Type B pancreatic cell (in vitro differentiated cells): Measurements from ENCODE around the gene LIPC. TPM values are rescaled to one million over a fixed set of nuclear protein-coding genes. Genes with fewer than 3 reads are reported as not detected.

ENCODE experiments used
- DNase-seq: peaks from one replicate; pipeline ENCODE4 v3.0.0; 2021; ENCODE audit warnings: mixed read lengths; ENCODE audit not compliant: unreplicated experiment; ENCODE audit errors: extremely low spot score
- H3K27ac Mint-ChIP-seq: 2 replicates; pipeline ENCODE4 v1.8.0; 2021; ENCODE audit warnings: mild to moderate bottlenecking, mixed read lengths
- H3K27me3 Mint-ChIP-seq: 2 replicates; pipeline ENCODE4 v1.8.0; 2021; ENCODE audit warnings: mixed read lengths
- H3K36me3 Mint-ChIP-seq: 2 replicates; pipeline ENCODE4 v1.8.0; 2021; ENCODE audit warnings: mixed read lengths
- H3K4me1 Mint-ChIP-seq: one replicate; pipeline ENCODE4 v1.8.0; 2021; ENCODE audit warnings: mixed read lengths; ENCODE audit not compliant: unreplicated experiment
- H3K4me3 Mint-ChIP-seq: 2 replicates; pipeline ENCODE4 v1.8.0; 2021; ENCODE audit warnings: mild to moderate bottlenecking, mixed read lengths
- H3K9me3 Mint-ChIP-seq: 2 replicates; pipeline ENCODE4 v1.8.0; 2021; ENCODE audit warnings: mixed read lengths
- total RNA-seq: library from RNA; stranded (reverse); gene quantifications from 2 replicates; pipeline ENCODE4 v1.2.1, GENCODE V29; 2021; ENCODE audit warnings: low replicate concordance
- TF ChIP-seq, protein P1 (sequence below): fragments of 200-600 bp; sonication (generic); conservative IDR thresholded peaks from 2 replicates; pipeline ENCODE4 v1.5.0; 2021; ENCODE audit warnings: antibody characterized with exemption, mild to moderate bottlenecking

Gene LIPC
- total RNA-seq, 1 donor from 2014 or later, result 10.9 TPM

DNA sequence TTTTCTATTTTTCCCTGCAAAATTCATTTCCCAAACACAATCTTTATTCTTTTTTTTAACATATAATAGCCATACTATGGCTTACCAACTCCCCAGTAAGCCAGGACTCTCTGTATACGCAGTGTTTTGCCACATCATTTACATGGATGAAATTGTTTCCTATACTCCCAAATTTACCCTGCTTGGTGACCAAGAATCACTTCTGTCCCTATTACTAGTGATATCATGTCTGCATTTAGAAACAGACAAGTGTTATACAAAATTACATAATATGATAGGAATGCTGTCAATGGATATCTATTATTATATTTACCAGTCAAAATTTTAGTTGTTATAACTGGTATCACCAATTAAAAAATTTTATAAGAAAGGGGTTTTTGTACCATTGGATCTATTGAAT lies 77.8 kb downstream of the LIPC start:
- H3K27me3 Mint-ChIP-seq, result no peaks in the 10 kb centered on the region
- H3K27ac Mint-ChIP-seq, result no peak overlapping the region
- peaks cover 6% of the 10 kb centered on the region for H3K9me3 Mint-ChIP-seq
- H3K4me3 Mint-ChIP-seq, result no peak overlapping the region
- no peak for DNase-seq
- TF ChIP-seq, protein P1, sequence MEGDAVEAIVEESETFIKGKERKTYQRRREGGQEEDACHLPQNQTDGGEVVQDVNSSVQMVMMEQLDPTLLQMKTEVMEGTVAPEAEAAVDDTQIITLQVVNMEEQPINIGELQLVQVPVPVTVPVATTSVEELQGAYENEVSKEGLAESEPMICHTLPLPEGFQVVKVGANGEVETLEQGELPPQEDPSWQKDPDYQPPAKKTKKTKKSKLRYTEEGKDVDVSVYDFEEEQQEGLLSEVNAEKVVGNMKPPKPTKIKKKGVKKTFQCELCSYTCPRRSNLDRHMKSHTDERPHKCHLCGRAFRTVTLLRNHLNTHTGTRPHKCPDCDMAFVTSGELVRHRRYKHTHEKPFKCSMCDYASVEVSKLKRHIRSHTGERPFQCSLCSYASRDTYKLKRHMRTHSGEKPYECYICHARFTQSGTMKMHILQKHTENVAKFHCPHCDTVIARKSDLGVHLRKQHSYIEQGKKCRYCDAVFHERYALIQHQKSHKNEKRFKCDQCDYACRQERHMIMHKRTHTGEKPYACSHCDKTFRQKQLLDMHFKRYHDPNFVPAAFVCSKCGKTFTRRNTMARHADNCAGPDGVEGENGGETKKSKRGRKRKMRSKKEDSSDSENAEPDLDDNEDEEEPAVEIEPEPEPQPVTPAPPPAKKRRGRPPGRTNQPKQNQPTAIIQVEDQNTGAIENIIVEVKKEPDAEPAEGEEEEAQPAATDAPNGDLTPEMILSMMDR, result no peak
- peaks cover 12% of the 10 kb centered on the region for H3K4me1 Mint-ChIP-seq
- H3K36me3 Mint-ChIP-seq, result no peaks in the 10 kb centered on the region

DNA sequence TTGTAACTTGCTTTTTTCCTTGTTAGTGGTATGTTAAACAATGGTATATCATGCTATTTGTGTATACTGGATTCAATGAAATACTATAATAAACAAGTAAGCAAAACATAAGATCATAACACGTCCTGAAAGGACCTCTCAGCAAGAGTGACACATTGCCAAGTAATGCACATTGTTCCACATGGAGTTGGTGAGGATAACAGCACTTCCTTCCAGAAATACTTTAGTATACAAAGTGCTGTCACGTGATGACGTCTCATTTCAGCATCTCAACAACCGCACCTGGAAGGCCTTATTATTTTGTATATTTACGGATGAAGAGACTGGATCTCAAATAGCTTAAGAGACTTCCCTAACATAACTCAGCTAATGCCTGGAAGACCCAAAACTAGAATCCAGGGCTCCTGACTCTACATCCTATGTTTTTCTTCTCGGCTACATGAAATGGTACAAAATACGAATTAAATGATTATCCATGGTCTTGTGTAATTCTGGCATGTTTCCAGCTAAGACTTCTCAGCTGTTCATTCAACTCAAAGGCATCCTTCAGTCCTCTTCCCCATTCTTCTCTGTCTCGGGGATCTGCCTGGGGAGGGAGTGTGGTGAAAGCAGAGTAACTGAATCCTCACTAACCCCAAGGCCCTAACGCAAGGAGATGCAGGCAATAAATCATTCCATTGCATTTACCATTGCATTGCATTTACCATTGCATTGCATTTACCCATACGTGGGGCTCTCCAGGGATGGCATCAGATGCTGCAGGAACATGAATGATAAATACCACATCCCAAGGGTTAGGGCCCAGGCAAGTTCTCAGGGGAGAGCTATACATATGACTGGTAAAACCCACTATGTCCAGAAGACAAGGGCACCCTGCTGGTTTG lies 79.2 kb downstream of the LIPC start:
- peaks cover 12% of the 10 kb centered on the region for H3K4me1 Mint-ChIP-seq
- TF ChIP-seq, protein P1, result no peak
- no peak overlapping the region for H3K4me3 Mint-ChIP-seq
- H3K36me3 Mint-ChIP-seq, result peaks cover 9% of the 10 kb centered on the region
- H3K27me3 Mint-ChIP-seq, result no peaks in the 10 kb centered on the region
- H3K27ac Mint-ChIP-seq, result no peak overlapping the region
- H3K9me3 Mint-ChIP-seq, result peaks cover 6% of the 10 kb centered on the region
- no peak for DNase-seq

DNA sequence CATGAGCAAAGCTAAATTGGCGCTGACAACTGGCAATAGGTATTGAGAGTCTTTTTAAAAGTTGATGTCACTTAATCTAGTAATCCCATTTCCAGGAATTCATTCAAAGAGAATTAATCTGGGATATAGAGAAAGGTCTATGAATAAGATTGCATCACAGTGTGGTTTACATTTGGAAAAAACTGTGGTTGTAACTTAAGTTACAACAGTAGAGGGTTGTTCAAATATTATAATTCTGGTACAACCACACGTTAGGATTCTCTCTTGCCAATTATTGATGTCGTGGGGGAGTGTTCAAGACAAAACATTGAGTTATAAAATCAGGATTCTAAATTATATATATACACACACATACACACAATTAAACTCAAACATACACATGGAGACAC lies 79.8 kb downstream of the LIPC start:
- Mint-ChIP-seq H3K27me3 (no peaks in the 10 kb centered on the region), H3K27ac (no peak overlapping the region), H3K36me3 (peaks cover 9% of the 10 kb centered on the region), H3K4me1 (peaks cover 12% of the 10 kb centered on the region), H3K4me3 (no peak overlapping the region), H3K9me3 (peaks cover 6% of the 10 kb centered on the region)
- TF ChIP-seq, protein P1, result no peak
- DNase-seq, result no peak

DNA sequence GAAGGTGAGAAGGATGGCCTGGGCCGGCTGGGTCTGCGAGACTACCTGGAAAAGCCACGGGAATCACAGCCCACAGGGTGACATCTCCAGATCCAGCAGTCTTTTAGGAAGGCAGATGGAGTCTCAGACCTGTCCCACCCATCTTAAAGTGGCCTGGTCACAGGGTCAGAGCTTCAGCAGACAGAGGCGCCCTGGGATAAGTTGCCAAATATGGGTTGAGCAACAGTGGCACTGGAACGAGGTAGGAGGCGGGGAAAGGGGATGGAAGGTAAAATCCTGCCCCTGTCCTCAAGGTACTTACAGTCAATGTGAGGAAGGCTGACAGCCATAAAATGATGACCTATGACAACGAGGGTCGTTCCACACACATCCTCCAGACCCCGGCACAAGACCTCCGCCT lies 80.7 kb downstream of the LIPC start:
- no peaks in the 10 kb centered on the region for H3K27me3 Mint-ChIP-seq
- DNase-seq, result no peak
- TF ChIP-seq, protein P1, result no peak
- no peak overlapping the region for H3K27ac Mint-ChIP-seq
- H3K4me3 Mint-ChIP-seq, result no peak overlapping the region
- H3K4me1 Mint-ChIP-seq, result peaks cover 16% of the 10 kb centered on the region
- H3K36me3 Mint-ChIP-seq, result peaks cover 12% of the 10 kb centered on the region
- peaks cover 5% of the 10 kb centered on the region for H3K9me3 Mint-ChIP-seq

DNA sequence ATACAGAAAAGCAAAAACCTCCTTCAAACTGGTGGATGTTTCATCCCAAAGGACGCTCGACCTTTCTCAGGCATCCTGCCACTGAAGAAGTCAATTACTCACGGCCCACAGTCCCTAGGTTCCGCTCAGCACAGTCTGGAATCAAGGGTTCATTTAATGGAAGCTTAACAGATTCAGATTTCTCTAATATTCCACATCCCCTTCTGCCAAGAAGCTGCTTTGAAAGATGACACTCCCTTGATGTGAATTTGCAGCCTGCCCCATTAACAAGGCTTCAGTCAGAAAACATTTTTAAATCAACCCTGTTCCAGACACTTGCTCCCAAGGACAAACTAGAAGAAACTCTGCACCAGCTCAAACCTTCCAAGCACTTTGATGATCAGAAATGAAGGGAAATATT lies 81.2 kb downstream of the LIPC start:
- peaks cover 12% of the 10 kb centered on the region for H3K36me3 Mint-ChIP-seq
- H3K27me3 Mint-ChIP-seq, result no peaks in the 10 kb centered on the region
- no peak overlapping the region for H3K4me3 Mint-ChIP-seq
- no peaks in the 10 kb centered on the region for H3K9me3 Mint-ChIP-seq
- DNase-seq, result no peak
- H3K27ac Mint-ChIP-seq, result no peak overlapping the region
- TF ChIP-seq, protein P1, result no peak
- peaks cover 16% of the 10 kb centered on the region for H3K4me1 Mint-ChIP-seq
